ENCODE data around the gene S1PR5. TPM values are rescaled to one million over a fixed set of nuclear protein-coding genes. Genes with fewer than 3 reads are reported as not detected.

S1PR5 gene
- total RNA-seq, 1 experiment from 2014 or later, result 0.57 TPM

GRCh38 chr19:10538204-10538983 is 21.1 kb upstream of the S1PR5 start:
- no peaks in the 10 kb centered on the region for H3K9me3 ChIP-seq
- H3K4me1 ChIP-seq, result no peaks in the 10 kb centered on the region; the same call in 1 of the 2 replicates
- no TSS peak for BruUV-seq (replicated peaks)
- H3K27me3 ChIP-seq (replicated peaks; ENCODE audit: control insufficient read depth, insufficient read depth, low read length), result no peaks in the 10 kb centered on the region
- no peaks in the 10 kb centered on the region for H3K36me3 ChIP-seq (ENCODE audit: control insufficient read depth, insufficient read depth, low read length)
- H3K27ac Mint-ChIP-seq (ENCODE audit: unreplicated experiment), result no peak overlapping the region
- POLR2A ChIA-PET, result interaction anchor here (0.9 kb wide), 1 partner anchor 205 kb away, joined by 8 read pairs; the partner anchor contains the start of gene RAVER1
- no peaks in the 10 kb centered on the region for H3K9me3 Mint-ChIP-seq (ENCODE audit: unreplicated experiment)
- H3K4me3 Mint-ChIP-seq (ENCODE audit: unreplicated experiment), result no peak overlapping the region
- CTCF ChIA-PET, result interaction anchor here (0.6 to 1.0 kb wide), 2 partner anchors 33 to 115 kb away, joined by 3 to 4 read pairs; no protein-coding TSS in a partner anchor
- no peaks in the 10 kb centered on the region for H3K36me3 Mint-ChIP-seq (ENCODE audit: insufficient read depth, unreplicated experiment)
- DNase-seq, result no peak
- no peak overlapping the region for H3K4me3 ChIP-seq (ENCODE audit: low read depth, low read length)
- TF ChIP-seq CTCF (IDR thresholded peaks at IDR 0.05; ENCODE audit: insufficient read depth in 1 of 2, low read depth in 1 of 2, low read length in 1 of 2, severe bottlenecking in 1 of 2, unreplicated experiment in 1 of 2), result no peak
- no peaks in the 10 kb centered on the region for H3K4me1 Mint-ChIP-seq (ENCODE audit: low read depth, unreplicated experiment)
- intact Hi-C loops (cut with micrococcal nuclease; ENCODE audit: unreplicated experiment), result no loop called here
- H3K27me3 Mint-ChIP-seq (ENCODE audit: insufficient read depth, unreplicated experiment), result no peaks in the 10 kb centered on the region

GRCh38 chr19:10537668-10538067 is 20.4 kb upstream of the S1PR5 start:
- Histone ChIP-seq H3K36me3 (ENCODE audit: control insufficient read depth, insufficient read depth, low read length) (no peaks in the 10 kb centered on the region), H3K27me3 (replicated peaks; ENCODE audit: control insufficient read depth, insufficient read depth, low read length) (no peaks in the 10 kb centered on the region), H3K4me1 (no peaks in the 10 kb centered on the region), H3K4me3 (ENCODE audit: low read depth, low read length) (no peak overlapping the region), H3K9me3 (no peaks in the 10 kb centered on the region)
- CTCF ChIA-PET, result interaction anchor here (0.6 to 1.0 kb wide), 2 partner anchors 32 to 114 kb away, joined by 3 to 4 read pairs; no protein-coding TSS in a partner anchor
- BruUV-seq (replicated peaks), result no TSS peak
- Mint-ChIP-seq H3K4me3 (ENCODE audit: unreplicated experiment) (no peak overlapping the region), H3K27me3 (ENCODE audit: insufficient read depth, unreplicated experiment) (no peaks in the 10 kb centered on the region), H3K36me3 (ENCODE audit: insufficient read depth, unreplicated experiment) (no peaks in the 10 kb centered on the region), H3K27ac (ENCODE audit: unreplicated experiment) (no peak overlapping the region), H3K4me1 (ENCODE audit: low read depth, unreplicated experiment) (no peaks in the 10 kb centered on the region), H3K9me3 (ENCODE audit: unreplicated experiment) (no peaks in the 10 kb centered on the region)
- intact Hi-C loops (cut with micrococcal nuclease; ENCODE audit: unreplicated experiment), result no loop called here
- POLR2A ChIA-PET, result interaction anchor here (0.6 to 0.9 kb wide), 2 partner anchors 31 to 204 kb away, joined by 3 to 8 read pairs; partner anchors contain the start of gene RAVER1
- DNase-seq, result no peak
- no peak for TF ChIP-seq CTCF (IDR thresholded peaks at IDR 0.05; ENCODE audit: insufficient read depth in 1 of 2, low read depth in 1 of 2, low read length in 1 of 2, severe bottlenecking in 1 of 2, unreplicated experiment in 1 of 2)

- no peaks in the 10 kb centered on the region for H3K27me3 Mint-ChIP-seq (ENCODE audit: insufficient read depth, unreplicated experiment)
- BruUV-seq (replicated peaks), result no TSS peak
- no peaks in the 10 kb centered on the region for H3K9me3 ChIP-seq
- no peak for DNase-seq
- no peaks in the 10 kb centered on the region for H3K36me3 ChIP-seq (ENCODE audit: control insufficient read depth, insufficient read depth, low read length)
- intact Hi-C loops (cut with micrococcal nuclease; ENCODE audit: unreplicated experiment), result no loop called here
- H3K4me1 Mint-ChIP-seq (ENCODE audit: low read depth, unreplicated experiment), result no peaks in the 10 kb centered on the region
- no peak overlapping the region for H3K27ac Mint-ChIP-seq (ENCODE audit: unreplicated experiment)
- TF ChIP-seq CTCF (IDR thresholded peaks at IDR 0.05; ENCODE audit: insufficient read depth in 1 of 2, low read depth in 1 of 2, low read length in 1 of 2, severe bottlenecking in 1 of 2, unreplicated experiment in 1 of 2), result no peak
- CTCF ChIA-PET, result interaction anchor here (0.5 to 1.3 kb wide), 3 partner anchors 57 to 164 kb away, joined by 3 to 4 read pairs (median 4); partner anchors contain the start of gene TYK2
- H3K27me3 ChIP-seq (replicated peaks; ENCODE audit: control insufficient read depth, insufficient read depth, low read length), result no peaks in the 10 kb centered on the region
- POLR2A ChIA-PET, result interaction anchor here (0.7 kb wide), 1 partner anchor 89 kb away, joined by 5 read pairs; no protein-coding TSS in a partner anchor
- H3K36me3 Mint-ChIP-seq (ENCODE audit: insufficient read depth, unreplicated experiment), result no peaks in the 10 kb centered on the region
- no peaks in the 10 kb centered on the region for H3K9me3 Mint-ChIP-seq (ENCODE audit: unreplicated experiment)
- no peaks in the 10 kb centered on the region for H3K4me1 ChIP-seq
- no peak overlapping the region for H3K4me3 Mint-ChIP-seq (ENCODE audit: unreplicated experiment)
- H3K4me3 ChIP-seq (ENCODE audit: low read depth, low read length), result no peak overlapping the region
Observed at GRCh38 chr19:10535613-10536012, 18.4 kb upstream of the S1PR5 start.

Data from Caco-2 (cell line).